ENCODE measurements around the gene ZCCHC14. TPM values are rescaled to one million over a fixed set of nuclear protein-coding genes. Genes with fewer than 3 reads are reported as not detected.
"Not testable (repeated sequence)": the region's sequence is repeated elsewhere in the genome, so short reads cannot be mapped to it uniquely, and the experiment has no call there.

ZCCHC14 gene
- total RNA-seq, 1 donor from 2014 or later = 5.8 TPM

DNA sequence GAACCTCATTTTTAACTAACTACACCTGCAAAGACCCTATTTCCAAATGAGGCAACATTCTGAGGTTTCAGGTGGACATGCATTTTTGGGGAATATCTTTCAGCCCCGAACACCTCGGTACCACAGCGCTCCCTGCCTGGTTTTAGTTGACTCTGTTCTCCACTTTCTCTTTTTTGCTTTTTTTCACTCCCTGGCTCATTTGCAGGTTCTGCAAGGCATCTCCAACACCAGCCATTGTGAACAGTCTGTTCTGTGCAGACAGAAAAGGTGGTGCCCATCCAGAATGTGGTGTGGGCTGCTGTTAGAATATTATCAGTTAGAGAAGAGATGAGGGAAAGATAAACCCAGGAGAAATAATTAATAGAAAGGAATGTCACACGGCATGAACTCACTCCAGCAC is 32.5 kb upstream of the ZCCHC14 start:
- DNase-seq (ENCODE audit: low read depth in 2 of 2) = no peak

DNA sequence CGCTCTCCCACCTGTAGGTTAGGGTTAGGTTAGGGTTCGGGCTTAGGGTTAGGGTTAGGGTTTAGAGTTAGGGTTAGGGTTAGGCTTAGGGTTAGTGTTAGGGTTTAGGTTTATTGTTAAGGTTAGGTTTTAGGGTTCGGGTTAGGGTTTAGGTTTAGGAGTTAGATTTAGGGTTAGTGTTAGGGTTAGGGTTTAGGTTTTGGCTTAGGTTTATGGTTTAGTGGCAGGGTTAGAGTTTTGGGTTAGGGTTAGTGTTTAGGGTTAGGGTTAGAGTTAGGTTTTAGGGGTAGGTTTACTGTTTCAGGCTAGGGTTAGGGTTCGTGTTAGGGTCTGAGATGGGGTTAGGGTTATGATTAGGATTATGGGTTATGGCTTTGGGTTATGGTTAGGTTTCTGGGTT is 31.6 kb upstream of the ZCCHC14 start:
- no peak for DNase-seq (ENCODE audit: low read depth in 2 of 2)

DNA sequence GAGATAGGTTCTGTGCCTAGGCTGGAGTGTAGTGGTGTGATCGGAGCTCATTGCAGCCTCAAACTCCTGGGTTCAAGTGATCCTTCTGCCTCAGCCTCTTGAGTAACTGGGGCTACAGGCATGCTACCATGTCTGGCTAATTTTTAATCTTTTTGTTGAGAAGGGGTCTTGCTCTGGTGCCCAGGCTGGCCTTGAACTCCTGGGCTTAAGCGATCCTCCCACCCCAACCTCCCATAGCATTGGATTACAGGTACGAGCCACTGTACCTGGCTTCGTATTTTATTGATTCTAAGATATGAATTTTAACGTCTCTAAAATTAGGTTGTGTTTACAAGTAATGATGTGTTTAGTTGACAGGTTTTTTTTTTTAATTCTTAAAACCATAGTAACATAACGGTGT is 30.8 kb upstream of the ZCCHC14 start:
- DNase-seq (ENCODE audit: low read depth in 2 of 2) = not testable (repeated sequence)

DNA sequence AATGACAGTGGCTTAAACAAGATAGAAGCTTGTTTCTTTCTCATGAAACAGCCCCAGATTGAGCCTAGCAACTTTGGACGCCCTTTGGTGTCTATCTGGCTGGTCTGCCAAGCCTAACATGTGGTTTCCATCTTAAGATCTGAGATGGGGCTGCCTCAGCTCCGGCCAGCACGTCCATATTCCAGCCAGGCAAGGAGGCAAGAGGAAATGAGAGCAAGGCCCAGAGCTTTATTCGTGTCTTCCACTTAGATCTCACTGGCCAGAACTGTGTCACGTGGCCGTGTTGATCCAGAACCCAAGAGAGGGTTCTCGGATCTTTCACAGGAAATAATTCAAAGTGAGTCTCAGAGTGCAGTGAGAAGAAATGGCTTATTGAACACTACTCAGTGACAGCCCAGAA is 28.9 kb upstream of the ZCCHC14 start:
- not testable (repeated sequence) for DNase-seq (ENCODE audit: low read depth in 2 of 2)

DNA sequence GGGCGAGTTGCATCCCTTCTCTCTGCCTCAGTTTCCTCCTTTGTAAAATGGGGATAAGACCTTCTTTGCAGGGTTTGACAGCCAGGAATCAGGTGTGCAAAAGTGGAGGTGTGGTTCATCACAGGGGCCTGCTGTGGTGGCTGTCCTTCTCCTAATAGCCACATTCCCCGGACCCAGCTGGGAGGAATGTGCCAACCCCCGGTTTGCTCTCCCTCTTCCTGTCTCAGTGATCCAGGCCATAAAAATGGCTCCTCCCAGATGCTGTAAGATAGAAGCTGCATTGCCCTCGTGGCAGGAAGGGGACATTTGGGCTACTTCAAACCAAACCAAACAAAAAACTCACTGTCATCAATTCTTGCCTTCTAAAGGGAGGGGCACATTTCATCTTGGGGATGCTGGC is 26.3 kb upstream of the ZCCHC14 start:
- DNase-seq (ENCODE audit: low read depth in 2 of 2) = not testable (repeated sequence)

DNA sequence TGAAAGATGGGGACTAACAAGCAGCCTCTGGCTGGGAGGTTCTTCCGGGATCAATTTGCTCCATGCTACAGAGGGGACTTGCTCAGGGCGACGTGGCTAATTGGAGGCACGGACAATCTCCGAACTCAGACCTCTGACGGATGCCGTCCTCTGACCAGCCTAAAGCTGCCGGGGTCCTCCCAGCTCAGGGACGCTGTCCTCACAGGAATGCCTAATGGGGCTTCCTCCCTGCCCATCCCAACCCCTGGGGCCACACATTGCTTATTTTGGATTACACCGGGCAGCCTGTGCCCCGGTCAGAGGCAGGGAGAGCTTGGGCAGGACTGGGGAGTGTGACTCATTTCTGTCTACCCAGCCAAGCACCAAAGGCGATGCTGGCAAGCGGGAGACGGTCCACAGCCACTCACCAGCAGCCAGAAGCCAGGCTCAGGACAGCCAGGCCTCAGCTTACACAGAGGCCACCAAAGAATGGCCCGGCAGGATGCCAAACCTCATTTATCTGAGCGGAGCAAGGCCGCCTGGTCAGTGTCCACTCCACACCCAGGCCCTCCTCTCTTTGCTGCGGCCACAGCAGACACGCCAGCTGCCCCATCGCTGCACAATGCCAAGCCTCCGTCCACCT is 25.7 kb upstream of the ZCCHC14 start:
- peak; percentile 61 to 62 for DNase-seq (ENCODE audit: low read depth in 2 of 2)

DNA sequence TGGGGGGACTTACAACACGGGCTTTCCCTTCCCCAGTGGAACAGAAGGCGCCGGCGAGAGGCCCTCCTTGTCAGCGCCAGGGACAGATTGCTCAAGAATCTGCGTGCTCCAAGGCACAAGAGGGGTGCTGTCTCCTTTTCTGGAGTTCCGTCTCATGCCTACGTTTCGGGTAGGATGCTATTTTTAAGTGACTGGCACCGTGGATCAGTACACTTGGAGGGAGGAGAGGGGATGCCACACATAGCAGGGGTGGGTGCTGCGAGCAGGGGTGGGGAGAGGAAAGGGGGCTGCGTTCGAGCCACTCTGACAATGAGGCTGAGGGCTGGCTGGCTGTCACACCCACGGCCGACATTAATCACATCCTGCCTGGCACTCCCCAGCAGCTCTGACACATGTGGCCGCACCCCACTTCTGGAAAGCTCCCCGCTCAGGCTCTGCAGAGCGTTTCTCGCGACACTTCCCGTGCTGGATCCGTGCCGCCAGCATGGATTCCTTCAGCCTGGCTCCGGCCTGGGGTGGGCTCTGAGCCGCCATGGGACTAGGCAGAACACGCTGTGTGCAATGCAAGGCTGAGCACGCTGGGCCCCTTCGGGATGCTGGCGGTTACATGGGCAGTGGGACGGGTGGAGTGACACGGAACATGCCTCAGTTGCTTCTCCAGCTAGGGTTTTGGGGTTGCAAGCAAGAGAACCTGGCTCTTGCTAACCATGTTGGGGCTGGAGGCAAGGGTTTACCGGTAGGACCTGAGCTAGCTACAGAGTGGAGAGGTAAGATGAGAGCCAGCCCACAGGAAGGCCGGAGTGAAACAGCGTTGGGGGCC is 25.0 kb upstream of the ZCCHC14 start:
- peak in 1 of 2 donors; percentile 37 for DNase-seq (ENCODE audit: low read depth in 2 of 2)

DNA sequence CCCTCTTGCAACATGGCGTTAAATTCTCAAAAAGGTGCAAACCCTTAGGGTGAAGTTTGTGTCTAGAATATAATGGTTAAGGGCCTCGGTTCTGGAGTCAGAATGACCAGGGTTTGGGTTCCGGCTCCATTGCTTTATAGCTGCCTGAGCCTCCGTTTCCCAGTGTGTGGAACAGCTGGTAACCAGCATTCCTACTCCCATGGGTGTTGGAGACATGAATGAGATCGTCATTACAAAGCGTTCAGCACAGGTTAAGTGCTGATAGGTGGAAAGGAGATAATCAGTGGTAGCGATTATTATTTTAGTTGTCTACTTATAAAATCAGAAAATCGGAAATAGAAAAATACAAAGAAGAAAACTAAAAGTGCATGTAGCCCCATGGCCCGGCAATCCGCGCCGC is 23.5 kb upstream of the ZCCHC14 start:
- no peak for DNase-seq (ENCODE audit: low read depth in 2 of 2)

DNA sequence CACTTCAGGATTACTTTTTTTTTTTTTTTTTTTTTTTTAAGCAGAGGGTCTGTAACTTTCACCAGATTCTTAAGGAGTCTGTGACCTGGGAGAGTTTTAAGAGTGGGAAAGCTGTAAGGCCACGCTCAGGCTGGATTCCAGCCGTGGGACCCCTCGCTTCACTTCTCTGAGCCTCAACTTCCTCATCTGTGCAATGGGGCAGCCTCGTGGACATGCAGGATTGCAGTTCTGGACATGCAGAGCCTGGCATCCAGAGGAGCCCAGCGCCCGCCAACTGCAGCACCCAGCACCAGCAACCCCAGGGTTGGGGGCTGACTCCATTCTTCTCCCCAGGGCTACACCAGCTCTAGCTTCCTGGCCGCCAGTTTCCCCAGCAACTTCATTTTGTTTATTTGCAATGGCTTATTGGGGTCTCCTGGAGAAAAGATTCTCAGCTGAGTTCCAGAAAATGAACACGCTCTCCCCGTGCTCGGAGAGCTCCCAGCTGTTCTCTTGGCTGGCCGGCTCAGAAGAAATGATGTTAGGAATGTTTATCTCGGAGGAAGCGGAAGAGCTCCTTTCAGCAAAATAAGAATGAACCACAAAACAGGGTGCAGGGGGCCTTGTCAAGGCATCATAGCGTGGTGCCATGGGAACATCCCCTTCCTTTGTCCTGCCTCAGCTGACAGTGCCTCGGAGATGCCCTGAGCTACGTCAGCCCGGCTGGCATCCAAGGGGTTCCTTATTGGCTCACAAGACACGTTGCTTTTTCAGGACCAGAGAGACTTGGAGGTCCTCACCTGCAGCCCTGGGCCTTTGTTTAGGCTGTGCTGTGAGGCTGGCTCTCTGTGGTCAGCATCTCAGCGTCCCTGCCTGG is 22.9 kb upstream of the ZCCHC14 start:
- DNase-seq (ENCODE audit: low read depth in 2 of 2) = no peak

DNA sequence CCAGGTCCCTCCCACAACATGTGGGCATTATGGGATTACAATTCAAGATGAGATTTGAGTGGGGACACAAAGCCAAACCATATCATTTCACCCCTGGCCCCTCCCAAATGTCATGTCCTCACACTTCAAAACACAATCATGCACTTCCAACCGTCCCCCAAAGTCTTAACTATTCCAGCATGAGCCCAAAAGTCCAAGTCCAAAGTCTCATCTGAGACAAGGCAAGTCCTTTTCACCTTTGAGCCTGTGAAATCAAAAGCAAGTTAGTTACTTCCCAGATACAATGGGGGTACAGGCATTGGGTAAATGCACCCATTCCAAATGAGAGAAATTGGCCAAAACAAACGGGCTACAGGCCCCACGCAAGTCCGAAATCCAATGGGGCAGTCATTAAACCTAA is 17.0 kb upstream of the ZCCHC14 start:
- not testable (repeated sequence) for DNase-seq (ENCODE audit: low read depth in 2 of 2)

DNA sequence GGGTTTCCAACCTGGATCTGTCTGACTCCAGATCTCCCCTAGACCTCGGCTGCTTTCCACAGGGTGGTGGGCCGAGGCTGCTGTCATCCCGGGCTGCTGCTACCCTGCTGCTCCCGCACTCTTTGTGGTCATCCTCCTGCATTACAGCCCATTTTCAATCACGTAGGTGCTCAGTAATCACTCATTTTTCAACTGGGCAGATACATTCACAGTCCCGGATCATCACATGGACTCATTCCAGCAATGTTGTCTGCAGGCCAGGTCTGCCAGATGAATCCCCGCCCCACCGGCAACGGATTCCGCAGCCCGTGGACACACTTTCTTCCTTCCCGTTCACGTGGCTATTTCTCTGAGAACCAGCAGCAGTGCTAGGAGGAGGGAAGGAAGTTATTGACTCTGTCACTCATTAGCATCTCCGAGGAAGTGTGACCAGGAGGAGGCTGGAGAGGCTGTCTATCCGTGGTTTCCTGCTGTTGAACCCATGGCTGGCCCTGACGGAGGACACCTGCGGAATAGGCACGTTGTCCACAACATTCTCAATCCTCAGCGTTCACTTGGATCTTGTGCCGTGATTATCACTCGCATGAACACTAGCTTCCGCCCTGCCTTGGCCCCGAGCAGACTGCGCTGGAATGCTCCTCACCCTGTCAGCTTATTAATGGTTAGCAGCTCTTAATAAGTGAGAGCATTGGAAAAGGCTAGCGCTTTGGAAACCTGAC is 14.7 kb upstream of the ZCCHC14 start:
- peak; percentile 63 to 67 for DNase-seq (ENCODE audit: low read depth in 2 of 2)

DNA sequence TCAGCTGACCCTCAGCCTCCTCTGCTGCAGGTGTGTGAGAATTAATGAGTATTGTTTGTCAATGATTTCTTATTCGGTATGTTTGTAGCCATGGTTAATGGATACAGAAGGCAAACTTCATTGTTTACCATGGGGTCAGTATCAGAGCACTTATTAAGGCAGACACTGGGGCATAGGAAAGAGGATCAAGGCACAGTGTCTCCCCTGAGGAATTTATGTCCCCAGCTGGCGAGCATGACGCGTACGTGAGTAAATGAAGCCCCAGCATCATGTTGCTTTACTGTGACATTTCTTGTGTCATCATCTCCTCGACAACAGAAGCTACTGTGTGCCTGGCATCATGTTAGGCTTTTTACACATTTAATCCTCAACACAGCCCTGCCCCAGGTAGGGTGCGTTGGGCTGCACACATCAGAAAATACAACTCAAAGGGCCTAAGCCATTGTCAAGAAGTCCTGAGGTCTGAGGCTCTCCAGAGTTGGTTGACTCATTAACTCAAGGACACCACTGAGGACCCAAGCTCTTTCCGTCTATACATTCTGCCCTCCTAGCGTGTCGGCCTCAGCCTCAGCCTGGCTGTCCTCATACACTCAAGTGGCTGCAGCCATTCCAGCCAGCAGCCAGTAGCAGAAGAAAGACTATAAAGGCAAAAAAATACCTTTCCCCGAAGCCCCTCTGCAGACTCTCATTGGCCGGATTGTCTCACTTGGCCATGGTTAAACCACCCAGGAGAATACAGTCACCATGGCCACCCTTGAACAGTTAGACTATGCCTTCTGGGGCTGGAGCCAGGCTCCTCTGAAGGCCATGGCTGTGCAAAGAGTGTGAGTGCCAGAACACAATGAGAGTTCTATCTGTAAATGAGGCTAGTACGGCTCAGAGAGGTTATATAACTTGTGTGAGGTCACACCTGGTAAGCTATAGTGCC is 13.9 kb upstream of the ZCCHC14 start:
- no peak for DNase-seq (ENCODE audit: low read depth in 2 of 2)

DNA sequence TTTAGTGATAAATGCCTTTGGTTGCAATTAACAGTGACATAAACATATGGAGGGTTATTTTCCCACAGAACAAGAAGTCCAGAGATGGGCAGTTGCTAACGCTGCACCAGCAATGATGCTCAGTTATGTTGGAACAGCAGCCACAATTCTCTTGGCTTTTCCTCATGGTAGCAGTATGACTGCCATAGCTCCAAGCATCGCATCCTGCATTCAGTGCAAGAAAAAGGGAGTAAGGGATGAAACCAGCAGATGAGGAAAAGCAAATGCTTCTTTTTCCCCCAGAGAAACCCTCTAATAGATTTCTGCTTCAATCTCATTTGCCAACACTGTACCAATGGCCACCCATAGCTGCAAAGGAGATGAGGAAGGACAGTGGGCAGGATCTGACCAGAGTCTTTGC is 13.0 kb upstream of the ZCCHC14 start:
- no peak for DNase-seq (ENCODE audit: low read depth in 2 of 2)

DNA sequence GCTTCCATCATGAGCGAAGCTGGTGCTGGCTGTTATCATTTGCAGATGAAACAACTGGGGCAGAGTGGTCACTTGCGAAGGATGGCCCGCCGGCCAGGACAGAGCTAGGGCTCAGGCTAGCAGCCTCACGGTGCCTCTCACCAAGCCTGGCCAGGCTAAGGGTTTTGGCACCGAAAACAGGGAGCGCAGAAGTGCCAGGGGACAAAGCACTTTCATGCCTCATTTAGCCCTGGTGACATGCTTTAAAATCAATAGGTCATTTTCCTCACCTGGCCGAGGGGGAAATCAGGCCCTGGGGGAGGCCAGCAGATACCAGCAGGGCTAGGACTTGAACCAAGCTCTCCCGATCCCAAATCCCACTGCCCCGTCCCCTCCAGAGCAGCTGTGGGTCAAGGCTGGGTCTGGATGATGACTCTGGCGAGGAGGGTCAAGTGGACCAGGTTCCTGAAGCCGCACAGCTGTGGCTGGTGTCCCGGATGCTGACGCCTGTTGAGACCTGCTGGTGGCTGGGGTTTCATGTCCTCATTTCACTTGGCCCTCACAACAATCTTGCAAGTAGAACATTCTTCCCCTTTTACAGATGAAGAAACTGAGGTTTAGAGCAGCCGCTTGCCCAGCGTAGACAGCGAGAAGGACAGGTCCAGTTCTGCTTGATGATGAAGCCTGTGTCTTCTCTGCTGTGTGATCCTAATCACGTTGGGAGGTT is 10.6 kb upstream of the ZCCHC14 start:
- not testable (repeated sequence) for DNase-seq (ENCODE audit: low read depth in 2 of 2)

DNA sequence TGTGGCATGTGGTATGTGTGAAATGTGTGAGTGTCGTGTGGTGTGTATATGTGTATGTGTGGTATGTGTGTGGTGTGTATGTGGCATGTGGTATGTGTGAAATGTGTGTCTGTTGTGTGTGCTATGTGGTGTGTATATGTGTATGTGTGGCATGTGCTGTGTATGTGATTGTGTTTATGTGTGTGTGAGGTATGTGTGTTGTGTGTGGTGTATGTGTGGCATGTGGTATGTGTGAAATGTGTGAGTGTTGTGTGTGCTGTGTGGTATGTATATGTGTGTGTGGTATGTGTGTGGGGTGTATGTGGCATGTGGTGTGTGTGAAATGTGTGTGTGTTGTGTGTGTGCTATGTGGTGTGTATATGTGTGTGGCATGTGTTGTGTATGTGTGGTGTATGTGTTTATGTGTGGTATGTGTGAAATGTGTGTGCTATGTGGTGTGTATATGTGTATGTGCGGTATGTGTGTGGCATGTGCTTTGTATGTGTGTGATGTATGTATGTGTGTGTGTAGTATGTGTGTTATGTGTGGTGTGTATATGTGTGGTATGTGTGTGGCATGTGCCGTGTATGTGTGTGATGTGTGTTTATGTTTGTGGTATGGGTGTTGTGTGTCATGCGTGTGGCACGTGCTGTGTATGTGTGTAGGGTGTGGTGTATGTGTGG is 9.6 kb upstream of the ZCCHC14 start:
- DNase-seq (ENCODE audit: low read depth in 2 of 2) = no peak

DNA sequence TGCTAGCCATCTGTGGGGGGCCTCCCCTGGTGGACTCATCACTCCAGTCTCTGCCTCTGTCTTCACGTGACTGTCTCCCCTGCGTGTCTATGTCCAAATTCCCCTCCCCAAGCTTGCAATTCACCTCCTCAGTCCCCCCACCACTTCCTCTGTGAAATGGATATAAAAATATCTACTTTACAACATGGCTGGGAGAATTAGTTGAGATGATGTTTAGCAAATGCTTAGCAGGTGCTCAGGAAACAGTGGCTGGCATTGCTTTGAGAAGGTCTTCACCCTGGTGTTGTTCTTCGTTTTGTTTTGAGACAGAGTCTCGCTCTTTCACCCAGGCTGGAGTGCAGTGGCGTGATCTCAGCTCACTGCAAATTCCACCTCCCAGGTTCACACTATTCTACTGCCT is 8.3 kb upstream of the ZCCHC14 start:
- DNase-seq (ENCODE audit: low read depth in 2 of 2) = no peak

DNA sequence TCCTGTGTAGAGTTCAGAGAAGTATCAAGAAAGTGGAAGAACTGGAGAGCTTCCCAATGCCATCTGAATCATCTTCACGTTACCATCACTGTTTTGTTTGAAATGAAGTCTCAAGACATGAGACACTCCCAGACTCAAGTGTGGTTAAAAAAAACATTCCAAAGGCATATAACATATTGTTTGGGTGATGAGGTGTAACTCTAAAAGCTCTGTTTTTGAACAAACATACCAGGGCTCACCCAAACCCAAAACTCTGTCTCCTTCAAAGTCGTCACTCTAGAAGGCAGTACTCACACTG is 6.3 kb upstream of the ZCCHC14 start:
- no peak for DNase-seq (ENCODE audit: low read depth in 2 of 2)

DNA sequence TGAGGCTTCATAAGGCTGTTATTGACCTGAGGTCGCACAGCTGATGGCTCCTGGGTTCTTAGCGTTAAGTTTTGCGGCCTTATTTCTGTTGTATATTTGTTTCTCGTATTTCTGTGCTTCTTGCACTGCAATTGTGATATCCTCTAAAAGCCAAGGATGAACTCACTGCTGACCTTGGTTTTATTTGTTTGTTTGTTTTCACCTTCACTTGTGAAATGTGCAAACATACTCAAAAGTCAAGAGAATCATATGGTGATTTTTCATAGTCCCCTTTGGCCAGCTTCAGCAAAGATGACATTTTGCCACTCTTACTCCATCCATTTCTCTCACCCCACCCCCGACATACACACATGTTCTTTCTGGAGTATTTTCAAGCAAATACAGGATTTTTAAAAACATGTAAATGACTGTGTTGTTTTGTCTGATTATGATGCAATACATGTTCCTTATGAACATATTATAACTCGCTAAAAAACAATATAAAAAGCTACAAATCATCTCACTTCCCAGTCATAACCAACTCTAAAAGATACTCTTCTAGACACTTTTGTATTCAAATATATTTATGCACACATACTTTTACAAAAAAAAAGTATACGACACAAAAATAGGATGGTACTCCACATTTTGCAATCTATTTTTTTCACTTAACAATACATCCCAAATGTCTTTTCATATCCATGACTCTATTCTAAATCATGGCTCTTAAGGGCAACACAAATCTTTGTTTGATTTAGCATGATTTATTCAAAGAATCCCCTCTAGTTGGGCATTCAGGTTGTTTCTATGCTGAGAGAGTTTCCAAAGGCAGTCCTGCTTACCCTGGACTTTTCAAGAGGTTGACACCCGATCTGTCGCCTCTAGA is 5.7 kb upstream of the ZCCHC14 start:
- DNase-seq (ENCODE audit: low read depth in 2 of 2) = no peak

Measured in dermis microvascular lymphatic vessel endothelial cell (primary cell).